ENCODE results near the gene RPS6KB2.
"Not testable (repeated sequence)": the region's sequence is repeated elsewhere in the genome, so short reads cannot be mapped to it uniquely, and the experiment has no call there.

Gene RPS6KB2

DNA sequence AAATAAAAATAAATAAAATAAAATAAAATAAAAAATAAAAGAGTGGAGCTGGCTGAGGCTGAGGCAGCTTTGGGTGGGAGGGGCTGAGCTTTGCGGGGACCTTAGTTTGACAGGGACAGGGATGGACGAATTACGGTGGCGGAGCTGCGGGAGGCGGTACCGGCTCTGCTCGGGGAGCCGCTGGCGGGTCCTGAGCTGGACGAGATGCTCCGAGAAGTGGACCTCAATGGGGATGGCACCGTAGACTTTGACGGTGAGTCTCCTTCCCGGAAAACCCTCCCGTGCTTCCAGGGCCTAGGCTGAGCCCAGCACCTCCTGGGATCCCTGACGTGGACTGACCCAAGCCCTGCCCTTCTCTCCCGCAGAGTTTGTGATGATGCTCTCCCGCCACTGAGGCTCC lies 30.0 kb downstream of the RPS6KB2 start:
- H3K4me3 ChIP-seq (ENCODE audit: low read depth, low read length), result no peak overlapping the region
- DNase-seq (ENCODE audit: low read depth, low spot score), result no peak
- in situ Hi-C loops (cut with HindIII; ENCODE audit: low sequenced_read_pairs), result no loop called here
- TF ChIP-seq CTCF (IDR thresholded peaks at IDR 0.05; ENCODE audit: low read depth, low read length), result no peak

- no peak for DNase-seq (ENCODE audit: low read depth, low spot score)
- no peak overlapping the region for H3K4me3 ChIP-seq (ENCODE audit: low read depth, low read length)
- TF ChIP-seq CTCF (IDR thresholded peaks at IDR 0.05; ENCODE audit: low read depth, low read length), result no peak
- in situ Hi-C loops (cut with HindIII; ENCODE audit: low sequenced_read_pairs), result no loop called here
Measured at GRCh38 chr11:67463186-67463585, 34.9 kb downstream of the RPS6KB2 start.

GRCh38 chr11:67463680-67464410 lies 35.6 kb downstream of the RPS6KB2 start:
- in situ Hi-C loops (cut with HindIII; ENCODE audit: low sequenced_read_pairs), result no loop called here
- no peak for TF ChIP-seq CTCF (IDR thresholded peaks at IDR 0.05; ENCODE audit: low read depth, low read length)
- peak overlapping the region; percentile 67 for H3K4me3 ChIP-seq (ENCODE audit: low read depth, low read length)
- no peak for DNase-seq (ENCODE audit: low read depth, low spot score)

GRCh38 chr11:67464411-67465188 lies 36.3 kb downstream of the RPS6KB2 start:
- peak overlapping the region; percentile 67 for H3K4me3 ChIP-seq (ENCODE audit: low read depth, low read length)
- in situ Hi-C loops (cut with HindIII; ENCODE audit: low sequenced_read_pairs), result no loop called here
- no peak for TF ChIP-seq CTCF (IDR thresholded peaks at IDR 0.05; ENCODE audit: low read depth, low read length)
- peak; percentile 71 for DNase-seq (ENCODE audit: low read depth, low spot score)

- in situ Hi-C loops (cut with HindIII; ENCODE audit: low sequenced_read_pairs), result no loop called here
- H3K4me3 ChIP-seq (ENCODE audit: low read depth, low read length), result peak overlapping the region; percentile 67
- no peak for TF ChIP-seq CTCF (IDR thresholded peaks at IDR 0.05; ENCODE audit: low read depth, low read length)
- no peak for DNase-seq (ENCODE audit: low read depth, low spot score)
Measured at GRCh38 chr11:67465189-67465510, 36.9 kb downstream of the RPS6KB2 start.

- DNase-seq (ENCODE audit: low read depth, low spot score); in situ Hi-C loops (cut with HindIII; ENCODE audit: low sequenced_read_pairs); H3K4me3 ChIP-seq (ENCODE audit: low read depth, low read length): not testable (repeated sequence)
Measured at GRCh38 chr11:67465530-67465929, 37.2 kb downstream of the RPS6KB2 start.

GRCh38 chr11:67466367-67466766 lies 38.1 kb downstream of the RPS6KB2 start:
- TF ChIP-seq CTCF (IDR thresholded peaks at IDR 0.05; ENCODE audit: low read depth, low read length), result no peak
- in situ Hi-C loops (cut with HindIII; ENCODE audit: low sequenced_read_pairs), result no loop called here
- no peak overlapping the region for H3K4me3 ChIP-seq (ENCODE audit: low read depth, low read length)
- DNase-seq (ENCODE audit: low read depth, low spot score), result no peak
